Measurements from ENCODE around the gene NLRP6. TPM values are rescaled to one million over a fixed set of nuclear protein-coding genes. Genes with fewer than 3 reads are reported as not detected.

NLRP6 gene
- total and polyA plus RNA-seq, 12 donors, result 0.07 to 0.25 (median 0.10) TPM; not detected in 6

GRCh38 chr11:256952-257737, 21.1 kb upstream of the NLRP6 start:
- TF ChIP-seq CTCF (IDR thresholded peaks at IDR 0.05), result no peak
- 79 to 84% methylated on average over 14 of the region's 14 CpGs for WGBS, 2 donors

GRCh38 chr11:257766-258493, 20.3 kb upstream of the NLRP6 start:
- Histone ChIP-seq H3K4me3 (no peak overlapping the region), H3K9me3 (peaks cover 0 to 8% (median 0%) of the 10 kb centered on the region in 11 donors), H3K36me3 (peaks cover 0 to 12% (median 8%) of the 10 kb centered on the region in 9 donors), H3K4me1 (no peaks in the 10 kb centered on the region), H3K27me3 (peaks cover 0 to 10% (median 0%) of the 10 kb centered on the region in 7 donors), H3K27ac (no peak overlapping the region)
- ATAC-seq (peak in 1 of 8 donors; percentile 42), DNase-seq (no peak)
- intact Hi-C loops (cut with DNase I), result loop anchor here in 4 of 10 donors (5.0 to 10.0 kb wide), 4 partner anchors 57 to 117 kb away; partner anchors contain the start of genes B4GALNT4 (in 2 of the 4) and IFITM1 (in 1 of the 4)
- WGBS, 2 donors, result 77 to 83% methylated on average over 15 of the region's 15 CpGs
- TF ChIP-seq CTCF (IDR thresholded peaks at IDR 0.05), result peak in 2 of 9 donors; percentile 14 to 20

More at GRCh38 chr11:256952-257737, 21.1 kb upstream of the NLRP6 start:
- ATAC-seq (no peak), DNase-seq (no peak)
- Histone ChIP-seq H3K4me1 (no peaks in the 10 kb centered on the region), H3K36me3 (peaks cover 0 to 20% (median 12%) of the 10 kb centered on the region in 9 donors), H3K9me3 (peaks cover 0 to 8% (median 0%) of the 10 kb centered on the region in 11 donors), H3K27me3 (peaks cover 0 to 10% (median 0%) of the 10 kb centered on the region in 7 donors), H3K4me3 (no peak overlapping the region), H3K27ac (no peak overlapping the region)
- intact Hi-C loops (cut with DNase I), result loop anchor here in 4 of 10 donors (5.0 to 10.0 kb wide), 4 partner anchors 58 to 118 kb away; partner anchors contain the start of genes B4GALNT4 (in 2 of the 4) and IFITM1 (in 1 of the 4)

DNA sequence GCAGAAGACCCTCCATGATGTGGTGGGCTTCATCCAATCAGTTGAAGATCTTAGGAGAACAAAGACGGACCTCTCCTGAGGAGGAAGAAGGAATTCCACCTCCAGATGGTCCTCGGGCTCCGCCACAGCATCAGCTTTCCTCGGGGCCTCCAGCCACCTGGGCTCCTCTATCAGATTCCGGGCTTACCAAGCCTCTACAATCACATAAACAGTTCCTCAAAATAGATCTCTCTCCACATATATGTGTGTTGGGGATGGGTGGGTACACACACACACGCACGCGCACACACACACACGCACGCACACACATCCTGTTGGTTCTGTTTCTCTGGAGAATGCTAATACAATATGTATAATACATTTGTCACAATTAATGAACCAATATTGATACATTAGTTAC, 18.8 kb upstream of the NLRP6 start:
- Histone ChIP-seq H3K27ac (no peak overlapping the region), H3K4me3 (no peak overlapping the region), H3K4me1 (no peaks in the 10 kb centered on the region), H3K9me3 (peaks cover 0 to 8% (median 0%) of the 10 kb centered on the region in 11 donors), H3K27me3 (peaks cover 0 to 10% (median 0%) of the 10 kb centered on the region in 7 donors), H3K36me3 (no peaks in the 10 kb centered on the region)
- TF ChIP-seq CTCF (IDR thresholded peaks at IDR 0.05), result no peak
- 78 to 81% methylated on average over 10 of the region's 10 CpGs for WGBS, 2 donors
- intact Hi-C loops (cut with DNase I), result loop anchor here in 4 of 10 donors (5.0 to 10.0 kb wide), 4 partner anchors 55 to 115 kb away; partner anchors contain the start of genes B4GALNT4 (in 2 of the 4) and IFITM1 (in 1 of the 4)
- no peak for DNase-seq
- no peak for ATAC-seq

- intact Hi-C loops (cut with DNase I), result no loop called here
- no peak for TF ChIP-seq CTCF (IDR thresholded peaks at IDR 0.05)
- DNase-seq, result no peak
- no peak overlapping the region for H3K27ac ChIP-seq
- H3K4me1 ChIP-seq, result no peaks in the 10 kb centered on the region
- H3K36me3 ChIP-seq, result no peaks in the 10 kb centered on the region
- 87 to 90% methylated on average over 4 of the region's 4 CpGs for WGBS, 2 donors
- peaks cover 0 to 19% (median 5%) of the 10 kb centered on the region in 11 donors for H3K9me3 ChIP-seq
- ATAC-seq, result no peak
- H3K4me3 ChIP-seq, result no peak overlapping the region
- peaks cover 0 to 10% (median 0%) of the 10 kb centered on the region in 7 donors for H3K27me3 ChIP-seq
Measured at GRCh38 chr11:261624-262023, 16.6 kb upstream of the NLRP6 start.
